ENCODE data around the gene TBC1D14. TPM values are rescaled to one million over a fixed set of nuclear protein-coding genes. Genes with fewer than 3 reads are reported as not detected.

TBC1D14 gene
- total RNA-seq, 4 donors from 2014 or later: 42.6 to 56.9 (median 54.0) TPM

GRCh38 chr4:6876440-6876839, 33.2 kb upstream of the TBC1D14 start:
- Histone ChIP-seq H3K27ac (no peak overlapping the region), H3K27me3 (no peaks in the 10 kb centered on the region), H3K4me1 (no peaks in the 10 kb centered on the region), H3K9me3 (no peaks in the 10 kb centered on the region), H3K4me3 (no peak overlapping the region), H3K36me3 (peaks cover 0 to 39% (median 15%) of the 10 kb centered on the region in 4 donors)
- intact Hi-C loops (cut with DNase I; ENCODE audit: low total_unique reads) (no loop called here), in situ Hi-C loops (cut with MboI; ENCODE audit: low pct_ligation_motif_present in 1 of 4, low pct_unique_long_range_greater_than_20kb in 1 of 4, low sequenced_read_pairs in 3 of 4) (loop anchor here in 2 of 4 donors (5.0 to 25.0 kb wide), 3 partner anchors 159 to 186 kb away; partner anchors contain the start of genes BLOC1S4 (in 2 of the 2), GRPEL1 (in 1 of the 2) and MRFAP1L1 (in 1 of the 2))
- TF ChIP-seq EP300 (IDR thresholded peaks at IDR 0.05; ENCODE audit: low read depth) (no peak), POLR2AphosphoS5 (IDR thresholded peaks at IDR 0.05) (no peak), POLR2A (IDR thresholded peaks at IDR 0.05) (no peak)
- TF ChIP-seq, protein P1, sequence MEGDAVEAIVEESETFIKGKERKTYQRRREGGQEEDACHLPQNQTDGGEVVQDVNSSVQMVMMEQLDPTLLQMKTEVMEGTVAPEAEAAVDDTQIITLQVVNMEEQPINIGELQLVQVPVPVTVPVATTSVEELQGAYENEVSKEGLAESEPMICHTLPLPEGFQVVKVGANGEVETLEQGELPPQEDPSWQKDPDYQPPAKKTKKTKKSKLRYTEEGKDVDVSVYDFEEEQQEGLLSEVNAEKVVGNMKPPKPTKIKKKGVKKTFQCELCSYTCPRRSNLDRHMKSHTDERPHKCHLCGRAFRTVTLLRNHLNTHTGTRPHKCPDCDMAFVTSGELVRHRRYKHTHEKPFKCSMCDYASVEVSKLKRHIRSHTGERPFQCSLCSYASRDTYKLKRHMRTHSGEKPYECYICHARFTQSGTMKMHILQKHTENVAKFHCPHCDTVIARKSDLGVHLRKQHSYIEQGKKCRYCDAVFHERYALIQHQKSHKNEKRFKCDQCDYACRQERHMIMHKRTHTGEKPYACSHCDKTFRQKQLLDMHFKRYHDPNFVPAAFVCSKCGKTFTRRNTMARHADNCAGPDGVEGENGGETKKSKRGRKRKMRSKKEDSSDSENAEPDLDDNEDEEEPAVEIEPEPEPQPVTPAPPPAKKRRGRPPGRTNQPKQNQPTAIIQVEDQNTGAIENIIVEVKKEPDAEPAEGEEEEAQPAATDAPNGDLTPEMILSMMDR (IDR thresholded peaks at IDR 0.05): no peak
- 93 to 100% methylated on average over 2 to 5 of the region's 5 CpGs for WGBS, 2 donors (ENCODE audit: low coverage in 1 of 2)
- DNase-seq: no peak

- intact Hi-C loops (cut with DNase I; ENCODE audit: low total_unique reads): no loop called here
- Histone ChIP-seq H3K36me3 (peaks cover 0 to 45% (median 15%) of the 10 kb centered on the region in 4 donors), H3K4me1 (no peaks in the 10 kb centered on the region), H3K27ac (no peak overlapping the region), H3K4me3 (no peak overlapping the region), H3K27me3 (no peaks in the 10 kb centered on the region), H3K9me3 (no peaks in the 10 kb centered on the region)
- 95 to 97% methylated on average over 7 to 14 of the region's 14 CpGs for WGBS, 2 donors (ENCODE audit: low coverage in 1 of 2)
- in situ Hi-C loops (cut with MboI; ENCODE audit: low pct_ligation_motif_present in 1 of 4, low pct_unique_long_range_greater_than_20kb in 1 of 4, low sequenced_read_pairs in 3 of 4): loop anchor here in 2 of 4 donors (5.0 to 25.0 kb wide), 3 partner anchors 160 to 185 kb away; partner anchors contain the start of genes BLOC1S4 (in 2 of the 2), GRPEL1 (in 1 of the 2) and MRFAP1L1 (in 1 of the 2)
- no peak for DNase-seq
- no peak for TF ChIP-seq EP300 (IDR thresholded peaks at IDR 0.05; ENCODE audit: low read depth)
- TF ChIP-seq POLR2A (IDR thresholded peaks at IDR 0.05): no peak
- TF ChIP-seq, protein P1 (IDR thresholded peaks at IDR 0.05): no peak
- no peak for TF ChIP-seq POLR2AphosphoS5 (IDR thresholded peaks at IDR 0.05)
These were observed 32.6 kb upstream of the TBC1D14 start for GRCh38 chr4:6877067-6877466.

GRCh38 chr4:6878451-6879059, 31.1 kb upstream of the TBC1D14 start:
- Histone ChIP-seq H3K27me3 (no peaks in the 10 kb centered on the region), H3K4me3 (no peak overlapping the region), H3K9me3 (no peaks in the 10 kb centered on the region), H3K4me1 (no peaks in the 10 kb centered on the region), H3K27ac (no peak overlapping the region), H3K36me3 (peaks cover 0 to 52% (median 15%) of the 10 kb centered on the region in 4 donors)
- in situ Hi-C loops (cut with MboI; ENCODE audit: low pct_ligation_motif_present in 1 of 4, low pct_unique_long_range_greater_than_20kb in 1 of 4, low sequenced_read_pairs in 3 of 4): loop anchor here in 2 of 4 donors (5.0 to 25.0 kb wide), 3 partner anchors 161 to 184 kb away; partner anchors contain the start of genes BLOC1S4 (in 2 of the 2), GRPEL1 (in 1 of the 2) and MRFAP1L1 (in 1 of the 2)
- DNase-seq: no peak
- WGBS, 2 donors (ENCODE audit: low coverage in 1 of 2): 87 to 91% methylated on average over 6 to 11 of the region's 11 CpGs
- TF ChIP-seq POLR2A (IDR thresholded peaks at IDR 0.05): no peak
- TF ChIP-seq EP300 (IDR thresholded peaks at IDR 0.05; ENCODE audit: low read depth): no peak
- intact Hi-C loops (cut with DNase I; ENCODE audit: low total_unique reads): no loop called here

DNA sequence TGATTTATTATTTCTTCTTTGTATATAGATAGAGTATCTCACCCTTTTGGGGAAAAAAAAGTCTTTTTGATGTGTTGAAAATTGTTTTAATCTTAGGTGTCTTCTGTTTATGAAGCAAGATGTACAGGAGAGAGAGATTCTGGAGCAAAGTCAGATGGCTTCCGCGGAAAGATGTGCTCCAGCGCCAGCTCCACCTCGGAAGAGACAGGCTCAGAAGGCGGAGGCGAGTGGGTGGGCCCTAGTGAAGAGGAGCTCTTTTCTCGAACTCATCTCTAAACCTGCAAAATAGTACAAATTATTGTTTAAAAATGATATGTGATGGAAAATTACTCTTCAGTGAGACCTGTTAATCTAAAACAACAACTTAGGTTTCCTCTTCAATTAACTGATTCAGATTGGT, 28.9 kb upstream of the TBC1D14 start:
- intact Hi-C loops (cut with DNase I; ENCODE audit: low total_unique reads) (no loop called here), in situ Hi-C loops (cut with MboI; ENCODE audit: low pct_ligation_motif_present in 1 of 4, low pct_unique_long_range_greater_than_20kb in 1 of 4, low sequenced_read_pairs in 3 of 4) (loop anchor here in 2 of 4 donors (10.0 to 25.0 kb wide), 3 partner anchors 156 to 182 kb away; partner anchors contain the start of genes BLOC1S4 (in 1 of the 2), GRPEL1 (in 1 of the 2) and MRFAP1L1 (in 1 of the 2))
- no peak overlapping the region for H3K27ac ChIP-seq
- H3K4me3 ChIP-seq: no peak overlapping the region
- no peak for DNase-seq
- H3K4me1 ChIP-seq: peaks cover 0 to 2% (median under 1%) of the 10 kb centered on the region in 4 donors
- H3K36me3 ChIP-seq: peaks cover 0 to 54% (median 15%) of the 10 kb centered on the region in 4 donors
- WGBS, 2 donors (ENCODE audit: low coverage in 1 of 2): 93 to 97% methylated on average over 5 to 7 of the region's 7 CpGs
- TF ChIP-seq, protein P1 (IDR thresholded peaks at IDR 0.05): no peak
- no peak for TF ChIP-seq POLR2AphosphoS5 (IDR thresholded peaks at IDR 0.05)
- no peak for TF ChIP-seq EP300 (IDR thresholded peaks at IDR 0.05; ENCODE audit: low read depth)
- TF ChIP-seq POLR2A (IDR thresholded peaks at IDR 0.05): no peak
- no peaks in the 10 kb centered on the region for H3K27me3 ChIP-seq
- no peaks in the 10 kb centered on the region for H3K9me3 ChIP-seq

Measured in transverse colon (tissue), 4 donors.